ENCODE measurements around the gene ACSM6.
"Not testable (repeated sequence)": the region's sequence is repeated elsewhere in the genome, so short reads cannot be mapped to it uniquely, and the experiment has no call there.

The ACSM6 gene

DNA sequence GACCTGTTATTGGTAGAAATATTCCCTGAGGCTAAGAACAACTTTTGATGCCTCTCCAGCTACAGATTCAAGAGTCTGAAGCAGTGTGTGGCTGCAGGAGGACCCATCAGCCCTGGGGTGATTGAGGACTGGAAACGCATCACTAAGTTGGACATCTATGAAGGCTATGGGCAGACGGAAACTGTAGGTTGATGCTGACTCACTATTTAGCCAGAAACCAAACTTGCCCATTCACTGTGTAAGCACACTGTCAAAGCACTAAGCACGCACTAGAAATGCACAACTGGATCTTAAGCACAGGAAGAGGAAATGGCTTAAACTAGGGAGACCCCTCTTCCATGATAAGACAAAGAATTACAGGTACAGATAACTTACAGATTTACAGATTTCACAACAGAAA, 20.8 kb downstream of the ACSM6 start:
- in situ Hi-C loops (cut with MboI; ENCODE audit: low sequenced_read_pairs) = no loop called here

DNA sequence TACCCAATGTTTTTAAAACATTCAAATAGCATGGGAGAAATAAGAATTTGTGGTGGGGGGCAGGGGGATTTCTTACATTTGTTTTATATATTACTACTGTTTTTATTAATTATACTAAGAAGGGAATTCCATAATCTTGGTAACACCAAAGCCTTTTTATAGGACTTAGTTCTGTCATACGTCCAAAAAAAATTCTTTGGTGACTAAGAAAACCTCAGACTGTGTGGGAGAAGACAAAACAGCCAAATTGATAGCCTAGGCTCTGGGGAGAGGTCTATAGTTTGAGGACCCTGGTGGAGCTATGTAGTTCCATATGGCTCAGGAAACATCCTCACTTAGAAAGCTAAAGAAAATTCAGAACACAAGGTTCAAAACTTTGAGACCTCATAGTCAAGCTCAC, 23.4 kb downstream of the ACSM6 start:
- in situ Hi-C loops (cut with MboI; ENCODE audit: low sequenced_read_pairs) = no loop called here

DNA sequence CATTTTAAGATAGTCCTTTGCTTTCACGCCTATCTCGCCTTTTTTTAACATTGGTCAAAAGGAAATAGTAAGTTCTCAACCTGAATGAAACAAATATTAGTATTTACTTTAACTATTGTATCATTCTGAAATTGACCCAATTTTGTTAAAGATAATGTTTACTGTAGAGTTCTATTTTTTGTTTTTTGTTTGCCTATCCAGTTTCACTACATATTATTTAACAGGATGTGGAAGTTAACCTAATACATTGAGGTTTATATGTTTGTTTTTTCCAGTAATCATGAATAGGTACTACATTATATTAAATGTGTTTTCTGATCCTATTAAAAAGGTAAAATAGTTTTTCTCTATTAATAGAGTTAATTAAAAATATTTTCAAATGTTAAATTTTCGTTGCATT, 26.5 kb downstream of the ACSM6 start:
- in situ Hi-C loops (cut with MboI; ENCODE audit: low sequenced_read_pairs) = no loop called here

DNA sequence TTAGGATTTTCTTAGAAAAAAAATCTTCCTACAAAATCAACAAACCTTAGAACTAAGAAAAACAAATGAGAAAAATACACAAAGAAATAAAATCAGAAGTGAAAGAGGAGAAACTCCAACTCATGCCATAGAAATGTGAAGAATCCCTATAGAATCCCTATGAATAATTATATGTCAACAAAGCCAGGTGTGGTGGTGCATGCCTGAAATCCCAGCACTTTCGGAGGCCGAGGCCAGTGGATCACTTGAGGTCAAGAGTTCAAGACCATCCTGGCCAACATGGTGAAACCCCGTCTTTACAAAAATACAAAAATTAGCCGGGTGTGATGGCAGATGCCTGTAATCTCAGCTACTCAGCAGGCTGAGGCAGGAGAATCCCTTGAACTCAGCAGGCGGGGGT, 27.1 kb downstream of the ACSM6 start:
- in situ Hi-C loops (cut with MboI; ENCODE audit: low sequenced_read_pairs) = no loop called here

DNA sequence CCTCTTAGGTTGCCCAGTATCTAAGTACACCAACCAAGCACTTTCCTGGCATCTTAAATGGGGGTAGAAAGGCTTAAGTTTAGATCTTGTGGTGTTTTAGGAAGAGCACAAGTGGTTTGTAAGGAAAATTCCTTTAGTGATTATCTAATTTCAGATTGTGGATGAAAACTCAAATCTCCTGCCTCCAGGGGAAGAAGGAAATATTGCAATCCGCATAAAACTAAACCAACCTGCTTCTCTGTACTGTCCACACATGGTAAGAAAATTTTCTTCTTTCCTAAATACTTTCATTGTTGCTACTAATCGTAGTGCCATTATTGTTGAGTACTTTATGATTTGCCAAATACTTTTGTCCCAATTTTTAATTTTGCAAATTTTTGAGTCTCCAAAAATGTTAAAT, 31.1 kb downstream of the ACSM6 start:
- in situ Hi-C loops (cut with MboI; ENCODE audit: low sequenced_read_pairs) = no loop called here

DNA sequence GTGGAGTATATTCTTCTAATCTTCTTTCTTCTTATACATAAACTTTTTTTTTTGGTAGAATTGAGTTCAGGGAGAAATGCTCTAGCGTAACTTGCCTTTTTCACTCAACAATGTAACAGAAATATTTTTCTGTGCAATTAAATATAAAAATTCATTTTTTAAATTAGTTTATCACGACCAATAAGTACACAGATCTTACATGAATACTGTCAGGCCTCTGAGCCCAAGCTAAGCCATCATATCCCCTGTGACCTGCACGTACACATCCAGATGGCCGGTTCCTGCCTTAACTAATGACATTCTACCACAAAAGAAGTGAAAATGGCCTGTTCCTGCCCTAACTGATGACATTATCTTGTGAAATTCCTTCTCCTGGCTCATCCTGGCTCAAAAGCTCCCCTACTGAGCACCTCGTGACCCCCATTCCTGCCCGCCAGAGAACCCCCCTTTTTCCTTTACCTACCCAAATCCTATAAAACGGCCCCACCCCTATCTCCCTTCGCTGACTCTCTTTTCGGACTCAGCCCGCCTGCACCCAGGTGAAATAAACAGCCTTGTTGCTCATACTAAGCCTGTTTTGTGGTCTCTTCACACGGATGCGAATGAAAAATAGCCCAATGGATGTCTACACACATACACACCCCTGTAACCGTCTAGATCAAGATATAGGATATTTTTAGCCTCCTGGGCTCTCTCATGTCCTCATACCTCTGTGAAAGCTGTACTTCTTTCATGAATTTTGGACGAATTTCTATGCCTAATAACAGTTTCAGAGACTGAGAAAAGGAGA, 35.1 kb downstream of the ACSM6 start:
- in situ Hi-C loops (cut with MboI; ENCODE audit: low sequenced_read_pairs) = not testable (repeated sequence)

DNA sequence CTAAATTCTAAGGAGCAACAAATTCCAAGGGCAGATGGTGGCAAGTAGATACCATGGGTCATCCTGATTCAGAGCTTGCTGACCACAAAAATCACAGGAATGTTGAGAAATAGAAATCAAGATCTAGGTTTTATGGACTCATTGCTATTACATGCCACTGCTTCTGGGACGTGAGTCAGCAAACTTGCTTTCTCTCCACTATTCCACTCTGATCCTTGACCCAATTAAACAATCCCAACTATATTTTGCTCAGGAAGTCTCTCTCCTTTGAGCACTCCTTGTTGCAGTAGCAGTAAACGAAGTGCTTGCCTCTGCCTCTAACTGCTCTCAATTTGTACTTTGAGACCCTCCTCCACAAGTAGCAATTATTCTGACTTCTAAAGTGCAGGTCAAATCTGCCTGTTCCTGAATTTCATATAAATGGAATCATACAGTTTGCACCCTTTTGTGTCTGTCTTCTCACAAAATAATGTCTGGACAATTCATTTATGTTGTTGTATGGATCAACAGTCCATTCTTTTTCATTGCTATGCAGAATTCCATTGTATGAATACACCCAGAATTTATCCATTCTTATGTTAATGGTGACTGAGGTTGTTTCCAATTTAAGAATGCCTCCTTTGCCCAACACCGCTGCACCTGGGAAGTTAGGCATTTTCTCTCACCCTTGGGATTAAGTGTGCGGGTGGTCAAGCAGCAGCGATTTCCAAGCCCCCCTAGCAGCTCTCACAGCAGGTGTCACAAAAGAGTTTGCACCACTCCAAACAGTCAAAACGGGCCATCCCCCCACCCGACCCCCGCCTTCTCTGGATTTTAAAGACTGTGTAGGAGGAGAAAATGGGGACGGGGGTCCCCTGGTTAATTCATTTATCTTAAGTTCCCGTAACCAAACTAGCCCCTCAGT, 35.9 kb downstream of the ACSM6 start:
- in situ Hi-C loops (cut with MboI; ENCODE audit: low sequenced_read_pairs) = no loop called here

DNA sequence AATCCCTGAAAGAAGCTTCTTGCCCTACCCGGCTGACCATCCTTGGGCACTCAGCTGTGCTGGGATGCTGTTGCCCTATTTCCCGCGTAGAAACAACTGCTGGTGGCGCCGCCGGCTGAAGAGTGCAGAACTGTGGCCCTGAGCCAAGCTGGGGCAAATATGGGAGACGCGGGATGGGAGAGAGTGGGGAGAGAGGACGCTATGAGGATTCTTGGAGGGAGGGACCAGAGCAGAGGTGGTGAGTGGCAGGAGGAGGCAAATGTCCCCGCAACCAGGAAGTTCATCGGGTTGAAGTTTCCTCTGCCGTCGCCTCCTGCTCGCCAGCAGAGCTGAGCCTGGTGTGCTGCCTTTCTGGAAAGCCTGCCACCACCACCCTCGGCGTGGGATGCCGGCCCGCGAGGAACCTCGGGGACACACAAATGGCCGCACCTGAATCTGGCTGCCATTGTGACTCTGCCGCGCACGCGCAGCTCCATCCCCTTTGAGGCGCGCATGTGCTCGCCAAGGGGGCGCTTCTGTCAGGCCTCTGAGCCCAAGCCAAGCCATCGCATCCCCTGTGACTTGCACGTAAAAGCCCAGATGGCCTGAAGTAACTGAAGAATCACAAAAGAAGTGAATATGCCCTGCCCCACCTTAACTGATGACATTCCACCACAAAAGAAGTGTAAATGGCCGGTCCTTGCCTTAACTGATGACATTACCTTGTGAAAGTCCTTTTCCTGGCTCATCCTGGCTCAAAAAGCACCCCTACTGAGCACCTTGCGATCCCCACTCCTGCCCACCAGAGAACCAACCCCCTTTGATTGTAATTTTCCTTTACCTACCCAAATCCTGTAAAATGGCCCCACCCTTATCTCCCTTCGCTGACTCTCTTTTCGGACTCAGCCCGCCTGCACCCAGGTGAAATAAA, 36.9 kb downstream of the ACSM6 start:
- in situ Hi-C loops (cut with MboI; ENCODE audit: low sequenced_read_pairs) = not testable (repeated sequence)

DNA sequence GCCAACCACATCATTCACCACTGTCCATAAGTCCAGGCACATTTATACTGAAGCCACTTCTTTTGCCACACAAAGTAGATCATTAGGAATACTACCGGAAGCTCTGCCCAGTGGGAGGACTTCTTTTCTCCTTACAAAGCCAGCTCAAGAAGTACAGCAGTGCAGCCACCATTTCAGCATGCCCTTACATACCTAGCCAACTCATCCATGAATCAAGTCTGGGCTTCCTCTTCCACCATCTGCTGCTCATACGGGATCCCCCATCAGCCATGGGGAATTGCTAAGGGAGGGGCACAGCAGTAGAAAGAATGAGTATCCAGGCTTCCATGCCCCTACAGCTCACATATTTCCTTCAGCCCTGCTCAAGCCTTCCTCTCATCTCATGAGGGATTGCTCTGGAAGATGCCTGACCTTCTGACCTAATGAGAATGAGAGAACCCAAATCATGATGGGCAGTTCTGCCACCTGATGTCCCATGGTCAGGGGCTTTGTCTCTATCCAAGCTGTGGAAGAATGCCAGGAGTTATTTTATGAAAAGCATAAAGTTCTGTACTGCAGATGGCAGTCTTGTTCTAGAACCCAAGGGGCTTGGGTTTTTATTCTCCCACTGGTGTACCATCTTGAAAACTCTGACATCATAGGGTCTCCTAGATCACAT, 39.5 kb downstream of the ACSM6 start:
- in situ Hi-C loops (cut with MboI; ENCODE audit: low sequenced_read_pairs) = no loop called here

DNA sequence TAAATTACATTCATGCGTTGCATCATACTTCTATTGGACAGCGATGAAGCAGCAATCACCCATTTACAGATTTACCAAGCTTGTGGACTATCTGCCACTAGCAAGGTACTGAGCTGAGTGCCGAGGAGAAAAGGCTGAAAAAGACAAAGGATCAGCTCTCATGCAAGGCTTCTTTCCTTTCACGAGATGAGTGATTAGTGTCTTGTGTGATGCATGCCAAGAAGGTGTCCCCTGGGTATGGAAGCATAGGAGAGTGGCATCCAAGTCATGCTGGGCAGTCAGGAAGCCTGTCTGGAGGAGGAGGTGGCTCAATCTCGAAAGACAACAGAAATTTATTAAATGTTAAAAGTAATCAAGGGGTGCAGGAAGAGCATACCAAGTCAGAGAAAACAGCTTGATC, 40.9 kb downstream of the ACSM6 start:
- in situ Hi-C loops (cut with MboI; ENCODE audit: low sequenced_read_pairs) = no loop called here

DNA sequence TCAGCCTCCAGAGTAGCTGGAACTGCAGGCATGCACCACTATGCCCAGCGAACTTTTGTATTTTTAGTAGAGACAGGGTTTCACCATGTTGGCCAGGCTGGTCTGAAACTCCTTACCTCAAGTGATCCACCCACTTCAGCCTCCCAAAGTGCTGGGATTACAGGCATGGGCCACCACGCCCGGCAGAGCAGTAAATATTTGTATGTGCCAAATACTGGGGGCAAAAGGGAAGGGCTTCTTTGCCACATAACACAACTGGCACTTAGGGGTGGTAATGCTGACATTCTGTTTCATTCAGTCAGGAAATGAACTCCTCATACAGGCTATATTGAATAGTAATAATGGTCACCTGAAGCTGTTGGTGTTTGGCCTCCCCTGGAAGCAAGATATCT, 41.6 kb downstream of the ACSM6 start:
- in situ Hi-C loops (cut with MboI; ENCODE audit: low sequenced_read_pairs) = no loop called here

DNA sequence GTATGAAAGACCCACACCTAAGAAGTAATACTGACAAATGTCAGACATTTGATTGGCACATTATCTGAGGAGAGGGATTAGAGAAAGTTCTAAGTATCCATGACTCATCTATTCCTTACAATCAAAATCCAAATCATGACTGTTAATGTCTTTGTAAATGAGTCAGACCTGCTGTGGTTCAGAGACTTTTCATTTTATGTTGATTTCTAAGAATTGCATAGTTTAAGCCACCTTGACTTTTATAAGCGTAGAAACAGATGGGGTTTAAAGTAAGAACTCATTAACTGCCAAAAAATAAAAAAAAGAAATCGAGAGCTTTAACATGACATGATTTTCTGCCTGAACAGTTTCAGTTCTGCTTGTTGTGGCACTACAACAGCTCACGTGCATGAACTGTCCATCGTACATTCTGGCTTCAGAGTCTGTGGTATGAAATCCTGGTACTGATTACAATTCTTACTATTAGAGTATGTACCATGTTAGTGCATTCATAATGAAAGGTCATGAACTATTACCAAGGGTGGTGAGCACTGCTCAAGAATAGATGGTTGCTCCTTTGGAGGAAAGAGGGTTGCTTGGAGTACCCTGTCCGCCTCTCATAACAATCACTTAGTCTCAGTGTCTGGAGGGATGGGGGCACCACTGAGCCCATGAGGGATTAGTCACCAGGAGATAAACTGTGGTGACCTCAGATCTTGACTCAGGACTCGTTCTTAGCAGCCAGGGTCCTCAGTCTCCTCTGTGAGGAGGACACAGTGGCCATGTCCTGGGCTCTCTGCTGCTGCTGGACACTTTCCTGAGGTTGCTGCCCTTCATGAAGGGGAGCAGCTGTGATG, 42.2 kb downstream of the ACSM6 start:
- in situ Hi-C loops (cut with MboI; ENCODE audit: low sequenced_read_pairs) = no loop called here

DNA sequence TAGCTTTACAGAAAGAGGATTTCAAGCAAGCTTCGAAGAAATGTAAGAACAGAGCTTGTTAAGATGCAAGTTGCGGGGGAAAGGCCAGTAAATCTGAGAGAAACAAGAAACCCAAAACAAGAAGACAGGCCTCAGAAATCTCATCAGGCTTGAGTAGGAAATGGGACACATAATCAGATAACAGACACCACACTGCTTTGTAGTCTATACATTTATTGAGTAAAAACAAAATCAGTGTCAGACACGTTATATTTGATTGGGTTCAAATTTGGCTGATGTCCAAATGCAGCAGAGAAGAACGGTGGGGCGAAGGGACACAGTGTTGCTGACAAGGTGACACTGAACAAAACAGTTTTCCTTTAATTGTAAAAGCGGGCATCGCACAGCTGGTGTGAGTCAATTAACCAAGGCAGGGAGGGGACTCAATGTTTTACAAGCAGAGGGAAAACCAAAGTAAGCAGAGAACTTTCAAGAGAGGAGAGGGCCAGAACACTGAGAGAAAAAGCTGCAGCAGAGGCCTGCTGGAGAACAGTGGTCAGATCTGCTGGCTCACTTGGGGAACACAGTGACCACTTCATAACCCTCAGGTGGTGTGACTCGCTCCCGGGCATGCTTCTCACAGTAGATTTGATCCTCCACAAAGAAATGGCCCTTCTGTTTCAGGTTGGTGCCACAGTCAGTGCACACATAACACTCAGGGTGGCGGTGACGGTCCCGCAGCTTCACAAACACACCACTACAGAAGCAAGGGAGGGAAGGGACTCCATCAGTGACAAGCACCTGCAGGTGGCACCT, 43.5 kb downstream of the ACSM6 start:
- in situ Hi-C loops (cut with MboI; ENCODE audit: low sequenced_read_pairs) = no loop called here

DNA sequence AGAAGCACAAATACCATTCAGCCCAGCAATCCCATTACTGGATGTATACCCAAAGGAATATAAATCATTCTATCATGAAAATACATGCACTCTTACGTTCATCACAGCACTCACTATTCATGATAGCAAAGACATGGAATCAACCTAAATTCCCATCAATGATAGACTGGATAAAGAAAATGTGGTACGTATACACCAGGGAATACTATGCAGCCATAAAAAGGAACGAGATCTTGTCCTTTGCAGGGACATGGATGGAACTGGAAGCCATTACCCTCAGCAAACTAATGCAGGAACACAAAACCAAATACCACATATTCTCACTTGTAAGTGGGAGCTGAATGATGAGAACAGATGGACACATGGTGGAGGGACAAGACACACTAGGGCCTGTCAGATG, 46.1 kb downstream of the ACSM6 start:
- in situ Hi-C loops (cut with MboI; ENCODE audit: low sequenced_read_pairs) = not testable (repeated sequence)

DNA sequence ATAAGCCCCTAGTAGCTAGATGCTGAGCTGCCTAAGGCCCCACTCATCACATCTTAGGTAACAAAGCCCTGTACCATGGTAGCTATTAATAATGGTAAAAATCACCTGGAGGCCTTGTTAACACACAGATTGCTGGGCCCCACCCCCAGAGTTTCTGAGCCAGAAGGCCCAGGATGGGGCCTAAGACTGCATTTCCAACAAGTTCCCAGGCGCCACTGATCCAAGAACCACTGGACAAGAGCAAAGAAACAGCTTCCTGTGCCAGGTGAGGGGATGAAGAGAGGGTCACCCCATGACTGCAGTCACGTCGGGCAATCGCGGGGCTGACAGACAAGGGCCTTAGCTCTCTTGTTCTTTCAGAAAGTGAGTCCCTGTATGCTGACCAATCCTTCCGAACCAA, 46.8 kb downstream of the ACSM6 start:
- in situ Hi-C loops (cut with MboI; ENCODE audit: low sequenced_read_pairs) = no loop called here

DNA sequence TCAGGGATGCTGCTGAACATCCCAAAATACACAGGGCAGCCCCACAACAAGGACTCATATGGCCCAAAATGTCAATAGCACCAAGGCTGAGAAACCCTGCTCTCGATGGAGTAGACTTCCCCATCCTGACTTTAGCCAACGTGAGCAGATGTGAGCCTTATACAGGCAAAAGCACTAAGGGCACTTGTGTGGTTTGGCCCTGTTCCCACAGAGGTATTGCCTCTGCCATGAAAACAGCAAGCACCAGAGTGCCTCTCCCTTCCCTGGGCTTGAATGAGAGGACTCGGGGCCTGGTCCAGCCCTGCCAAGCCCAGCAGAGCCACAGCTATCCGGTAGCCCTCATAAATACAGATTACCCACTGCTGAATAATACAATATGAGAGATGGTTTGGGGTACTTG, 47.5 kb downstream of the ACSM6 start:
- in situ Hi-C loops (cut with MboI; ENCODE audit: low sequenced_read_pairs) = no loop called here

DNA sequence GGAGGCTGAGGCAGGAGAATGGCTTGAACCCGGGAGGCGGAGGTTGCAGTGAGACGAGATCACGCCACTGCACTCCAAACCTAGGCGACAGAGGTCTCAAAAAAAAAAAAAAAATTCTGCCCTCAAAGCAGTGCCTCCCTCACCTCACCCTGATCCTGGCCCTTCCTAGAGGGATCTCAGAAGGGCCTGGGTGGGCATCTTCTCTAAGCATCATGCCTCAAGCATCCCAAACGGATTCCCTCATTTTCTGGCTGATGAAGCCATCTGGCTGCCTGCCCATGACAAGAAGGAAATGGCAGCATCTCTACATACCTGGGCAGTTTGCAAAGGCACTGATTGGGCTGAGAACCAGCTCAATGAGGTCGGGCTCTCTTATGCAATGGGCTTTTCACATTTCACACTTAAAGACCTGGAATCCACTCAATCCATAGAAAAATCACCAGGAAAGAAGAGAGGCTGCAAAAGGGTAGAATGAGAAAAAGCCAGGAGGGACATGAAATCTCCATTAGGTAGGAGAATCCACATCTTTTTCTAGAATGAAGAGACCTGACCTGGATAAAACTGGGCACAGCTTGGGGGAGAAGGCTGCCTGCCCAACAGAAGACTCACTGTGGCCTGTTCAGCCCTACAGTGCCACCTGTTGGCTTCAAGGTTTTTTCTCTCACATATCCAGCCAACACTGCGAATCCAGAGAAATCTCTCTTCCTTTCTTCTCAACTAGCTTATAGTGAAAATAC, 48.7 kb downstream of the ACSM6 start:
- in situ Hi-C loops (cut with MboI; ENCODE audit: low sequenced_read_pairs) = no loop called here

DNA sequence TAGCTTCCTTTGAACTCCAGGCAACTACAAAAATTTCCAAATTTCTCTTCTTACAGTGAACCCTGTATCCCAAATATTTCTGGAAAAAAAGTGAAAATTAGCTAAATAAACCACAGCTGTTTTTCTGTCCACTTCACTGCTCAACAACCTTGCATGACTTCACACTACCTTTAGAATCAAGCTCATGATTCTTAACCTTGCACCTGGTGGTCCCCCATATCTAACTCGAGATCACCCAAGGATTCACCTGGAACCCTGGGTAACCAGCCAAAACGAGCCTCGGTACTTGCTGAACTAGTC, 49.2 kb downstream of the ACSM6 start:
- in situ Hi-C loops (cut with MboI; ENCODE audit: low sequenced_read_pairs) = no loop called here

DNA sequence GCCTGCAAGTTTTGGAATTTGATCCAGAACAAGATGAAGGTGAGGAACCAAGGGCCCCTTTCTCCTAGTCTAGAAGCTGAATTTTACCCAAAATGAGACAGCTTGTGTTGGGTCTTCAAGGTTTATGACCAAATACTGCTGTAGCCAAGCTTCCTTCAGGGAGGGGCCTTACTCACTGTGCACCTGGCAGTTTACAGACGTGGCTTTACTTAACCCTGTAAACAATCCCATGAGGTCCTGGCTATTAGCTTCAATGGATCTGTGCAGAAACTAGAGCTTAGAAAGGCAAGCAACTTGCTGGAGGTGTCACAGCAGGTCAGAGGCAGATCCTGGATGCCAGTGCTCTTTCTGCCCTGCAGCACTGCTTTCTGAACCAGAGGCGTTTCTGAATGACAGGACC, 50.1 kb downstream of the ACSM6 start:
- in situ Hi-C loops (cut with MboI; ENCODE audit: low sequenced_read_pairs) = no loop called here
